Measurements from ENCODE around the gene TSTD1.

The TSTD1 gene

DNA sequence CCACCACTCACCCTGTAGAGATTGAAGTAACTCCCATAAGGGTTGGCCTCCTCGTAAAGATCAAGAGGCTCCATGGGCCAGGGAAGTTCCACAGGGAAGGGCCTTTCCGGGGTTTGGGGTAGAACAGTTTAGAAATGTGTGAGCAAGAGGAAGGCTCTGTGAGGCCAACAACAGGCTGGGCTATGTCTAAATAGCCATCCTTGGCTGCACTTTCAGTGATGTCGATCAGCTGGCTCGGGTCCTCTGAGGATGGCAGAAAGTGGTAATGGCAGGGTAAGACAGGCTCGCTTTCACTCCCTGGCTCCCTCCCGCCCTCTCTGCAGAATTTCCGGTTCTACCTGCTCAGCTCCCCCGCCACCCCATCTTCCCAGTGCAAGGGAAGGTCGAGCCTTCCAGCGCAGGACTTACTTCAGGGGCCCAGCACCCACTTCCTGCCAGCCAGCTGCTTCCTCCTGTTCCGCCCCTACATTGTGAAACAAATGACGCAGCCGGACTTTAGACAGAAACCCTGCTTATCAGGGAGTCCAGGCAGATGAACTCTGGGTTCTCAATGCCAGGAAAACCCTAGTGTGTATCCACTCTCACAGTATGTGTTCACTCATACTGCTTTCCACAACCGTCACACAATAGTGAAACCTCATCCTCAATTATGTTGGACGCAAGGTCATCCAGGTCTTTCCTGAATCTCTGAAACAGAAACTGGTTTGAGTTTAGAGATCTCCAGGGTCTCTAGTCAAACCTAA is 25.1 kb downstream of the TSTD1 start:
- no peak overlapping the region for H3K4me3 ChIP-seq (ENCODE audit: control insufficient read depth, low read depth, low read length)
- DNase-seq (ENCODE audit: low read depth) = peak; percentile 29
- TF ChIP-seq, protein P1, sequence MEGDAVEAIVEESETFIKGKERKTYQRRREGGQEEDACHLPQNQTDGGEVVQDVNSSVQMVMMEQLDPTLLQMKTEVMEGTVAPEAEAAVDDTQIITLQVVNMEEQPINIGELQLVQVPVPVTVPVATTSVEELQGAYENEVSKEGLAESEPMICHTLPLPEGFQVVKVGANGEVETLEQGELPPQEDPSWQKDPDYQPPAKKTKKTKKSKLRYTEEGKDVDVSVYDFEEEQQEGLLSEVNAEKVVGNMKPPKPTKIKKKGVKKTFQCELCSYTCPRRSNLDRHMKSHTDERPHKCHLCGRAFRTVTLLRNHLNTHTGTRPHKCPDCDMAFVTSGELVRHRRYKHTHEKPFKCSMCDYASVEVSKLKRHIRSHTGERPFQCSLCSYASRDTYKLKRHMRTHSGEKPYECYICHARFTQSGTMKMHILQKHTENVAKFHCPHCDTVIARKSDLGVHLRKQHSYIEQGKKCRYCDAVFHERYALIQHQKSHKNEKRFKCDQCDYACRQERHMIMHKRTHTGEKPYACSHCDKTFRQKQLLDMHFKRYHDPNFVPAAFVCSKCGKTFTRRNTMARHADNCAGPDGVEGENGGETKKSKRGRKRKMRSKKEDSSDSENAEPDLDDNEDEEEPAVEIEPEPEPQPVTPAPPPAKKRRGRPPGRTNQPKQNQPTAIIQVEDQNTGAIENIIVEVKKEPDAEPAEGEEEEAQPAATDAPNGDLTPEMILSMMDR (conservative IDR thresholded peaks at IDR 0.05; ENCODE audit: control insufficient read depth, insufficient read depth, low read depth, low read length) = no peak

DNA sequence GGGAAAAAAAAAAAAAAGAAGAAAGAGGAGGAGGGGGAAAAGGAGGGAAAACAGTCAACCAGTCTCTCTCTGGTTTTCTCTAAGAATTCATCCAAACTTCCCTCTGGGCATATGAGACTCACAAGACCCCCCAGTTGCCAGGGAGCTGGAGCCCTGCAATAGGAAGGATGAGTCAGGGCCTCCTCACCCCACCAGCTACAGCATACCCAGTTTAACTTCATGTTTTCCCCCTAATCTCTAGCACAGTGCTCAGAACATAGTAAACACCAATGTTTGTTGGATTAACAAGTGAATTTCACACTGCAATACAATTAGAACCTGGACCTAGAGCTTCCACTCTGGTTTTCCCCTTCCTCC is 25.7 kb downstream of the TSTD1 start:
- DNase-seq (ENCODE audit: low read depth) = no peak
- TF ChIP-seq, protein P1 (conservative IDR thresholded peaks at IDR 0.05; ENCODE audit: control insufficient read depth, insufficient read depth, low read depth, low read length) = no peak
- H3K4me3 ChIP-seq (ENCODE audit: control insufficient read depth, low read depth, low read length) = no peak overlapping the region

DNA sequence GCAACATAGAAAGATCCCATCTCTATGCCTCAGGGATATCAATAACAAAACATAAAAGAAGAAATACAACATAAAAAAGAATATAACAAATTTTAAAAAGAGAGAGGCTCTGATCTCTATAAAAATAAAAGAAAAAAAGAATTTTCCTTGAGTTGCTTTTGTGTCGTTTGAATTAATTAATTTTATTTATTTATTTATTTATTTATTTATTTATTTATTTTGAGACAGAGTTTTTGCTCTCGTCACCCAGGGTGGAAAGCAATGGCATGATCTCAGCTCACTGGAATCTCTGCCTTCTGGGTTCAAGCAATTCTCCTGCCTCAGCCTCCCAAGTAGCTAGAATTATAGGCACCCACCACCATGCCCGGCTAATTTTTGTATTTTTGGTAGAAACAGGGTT is 26.3 kb downstream of the TSTD1 start:
- TF ChIP-seq, protein P1 (conservative IDR thresholded peaks at IDR 0.05; ENCODE audit: control insufficient read depth, insufficient read depth, low read depth, low read length) = no peak
- H3K4me3 ChIP-seq (ENCODE audit: control insufficient read depth, low read depth, low read length) = no peak overlapping the region
- no peak for DNase-seq (ENCODE audit: low read depth)

DNA sequence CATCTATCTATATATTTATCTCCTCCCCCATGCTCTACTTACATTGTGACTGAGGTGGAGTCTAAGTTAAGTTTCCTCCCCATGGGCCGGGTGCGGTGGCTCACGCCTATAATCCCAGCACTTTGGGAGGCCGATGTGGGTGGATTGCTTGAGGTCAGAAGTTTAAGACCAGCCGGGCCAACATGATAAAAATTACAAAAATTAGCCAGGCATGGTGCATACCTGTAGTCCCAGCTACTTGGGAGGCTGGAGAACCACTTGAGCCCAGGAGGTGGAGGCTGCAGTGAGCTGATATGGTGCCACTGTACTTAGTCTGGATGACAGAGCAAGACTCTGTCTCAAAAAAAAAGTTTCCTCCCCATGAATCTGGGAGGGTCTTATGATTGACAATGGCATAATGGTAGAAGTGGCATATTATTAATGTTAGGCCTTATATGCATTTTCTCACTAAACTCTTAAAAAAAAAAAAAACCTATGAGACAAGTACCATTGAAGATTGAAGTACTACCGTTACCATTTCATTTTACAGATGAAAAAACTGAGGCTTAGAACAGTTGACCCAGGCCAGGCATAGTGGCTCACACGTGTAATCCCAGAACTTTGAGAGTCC is 29.1 kb downstream of the TSTD1 start:
- DNase-seq (ENCODE audit: low read depth) = no peak
- H3K4me3 ChIP-seq (ENCODE audit: control insufficient read depth, low read depth, low read length) = no peak overlapping the region
- TF ChIP-seq, protein P1 (conservative IDR thresholded peaks at IDR 0.05; ENCODE audit: control insufficient read depth, insufficient read depth, low read depth, low read length) = no peak

DNA sequence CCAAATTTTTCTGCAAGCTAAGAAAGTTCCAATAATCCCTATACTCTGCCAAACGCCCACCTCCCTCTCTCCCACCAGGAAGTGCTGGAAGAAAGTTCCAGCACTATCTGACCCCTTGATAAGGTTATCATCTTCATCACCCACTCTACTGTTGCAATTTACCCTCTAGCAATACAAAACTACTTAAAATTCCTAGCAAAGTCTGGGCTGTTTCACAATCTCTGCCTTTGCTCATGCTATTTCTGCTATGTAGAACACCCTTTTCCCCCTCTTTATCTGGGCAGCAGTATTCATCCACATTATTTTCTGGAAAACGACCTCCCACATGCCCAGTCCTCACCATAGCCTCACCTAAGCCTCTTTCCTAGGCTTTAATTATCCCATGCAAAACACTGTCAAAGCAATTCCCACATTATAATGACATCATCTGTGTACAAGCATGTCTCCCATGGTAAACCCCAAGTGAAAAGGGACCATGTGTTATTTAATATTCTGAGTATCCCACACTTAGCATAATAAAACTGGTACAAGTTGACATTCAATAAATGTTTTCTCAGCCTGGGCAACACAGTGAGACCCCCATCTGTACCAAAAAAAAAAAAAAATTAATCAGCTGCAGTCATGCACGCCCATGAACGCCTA is 29.8 kb downstream of the TSTD1 start:
- no peak overlapping the region for H3K4me3 ChIP-seq (ENCODE audit: control insufficient read depth, low read depth, low read length)
- DNase-seq (ENCODE audit: low read depth) = no peak
- TF ChIP-seq, protein P1 (conservative IDR thresholded peaks at IDR 0.05; ENCODE audit: control insufficient read depth, insufficient read depth, low read depth, low read length) = no peak

DNA sequence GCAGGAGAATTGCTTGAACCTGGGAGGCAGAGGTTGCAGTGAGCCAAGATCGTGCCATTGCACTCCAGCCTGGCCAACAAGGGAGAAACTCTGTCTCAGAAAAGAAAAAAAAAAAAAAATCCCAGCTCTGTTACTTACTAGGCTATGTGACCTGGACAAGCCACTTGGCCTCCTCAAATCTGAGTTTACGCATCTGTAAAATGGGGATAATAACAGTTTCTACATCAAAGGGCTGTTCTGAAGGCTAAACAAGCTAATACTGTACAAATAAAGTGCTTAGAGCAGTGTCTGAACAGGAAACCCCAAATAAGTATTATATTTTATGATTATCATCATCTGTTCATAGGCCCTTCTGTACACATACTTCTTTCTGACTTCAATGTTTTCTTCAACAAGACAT is 31.4 kb downstream of the TSTD1 start:
- TF ChIP-seq, protein P1 (conservative IDR thresholded peaks at IDR 0.05; ENCODE audit: control insufficient read depth, insufficient read depth, low read depth, low read length) = no peak
- no peak overlapping the region for H3K4me3 ChIP-seq (ENCODE audit: control insufficient read depth, low read depth, low read length)
- no peak for DNase-seq (ENCODE audit: low read depth)
